GM18526 (cell line): Measurements from ENCODE around the gene FHOD3.

Experiments used
- POLR2A ChIP-seq: IDR thresholded peaks from 3 replicates; pipeline ENCODE4 v1.6.1; 2011; ENCODE audit not compliant: insufficient read length; ENCODE audit errors: extremely low read depth

The FHOD3 gene

DNA sequence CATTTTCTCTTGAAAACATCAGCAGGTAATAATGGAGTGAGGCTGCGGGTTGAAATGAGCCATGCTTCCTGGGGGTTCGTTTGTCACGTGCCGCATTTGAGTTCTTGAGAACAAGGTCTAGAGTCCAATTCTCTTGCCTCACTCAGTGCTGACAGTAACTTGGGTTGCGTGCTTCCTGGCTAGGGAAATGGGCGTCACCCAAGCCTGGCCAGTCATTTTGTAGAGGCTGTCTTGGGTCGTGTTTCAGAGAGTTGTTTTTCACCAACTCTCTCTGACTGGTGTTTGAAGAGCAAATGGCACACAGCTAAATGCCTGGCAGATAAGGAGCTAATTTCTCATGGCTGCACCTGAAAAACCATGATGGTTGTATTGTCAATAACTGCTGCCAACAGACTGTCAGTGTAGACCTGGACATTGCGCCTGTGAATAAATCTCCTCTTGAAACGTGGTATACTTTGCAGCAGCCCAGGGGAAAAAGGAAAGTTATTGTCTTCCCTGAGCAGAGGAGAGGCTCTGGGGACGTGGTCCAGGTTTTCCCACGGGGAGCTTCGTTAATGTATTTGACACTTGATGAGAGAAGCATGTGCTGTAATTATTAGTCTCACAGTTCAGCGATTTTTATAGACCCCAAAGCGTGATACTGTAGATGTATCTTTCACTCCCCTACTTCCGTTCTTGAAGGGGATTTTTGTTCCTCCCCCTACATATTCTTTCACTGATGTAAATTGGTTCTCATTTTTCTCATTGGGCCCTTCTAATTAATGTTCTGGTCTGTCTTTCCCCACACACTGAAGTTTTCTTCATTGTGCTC, 196.0 kb downstream of the FHOD3 start:
- no peak for TF ChIP-seq POLR2A

DNA sequence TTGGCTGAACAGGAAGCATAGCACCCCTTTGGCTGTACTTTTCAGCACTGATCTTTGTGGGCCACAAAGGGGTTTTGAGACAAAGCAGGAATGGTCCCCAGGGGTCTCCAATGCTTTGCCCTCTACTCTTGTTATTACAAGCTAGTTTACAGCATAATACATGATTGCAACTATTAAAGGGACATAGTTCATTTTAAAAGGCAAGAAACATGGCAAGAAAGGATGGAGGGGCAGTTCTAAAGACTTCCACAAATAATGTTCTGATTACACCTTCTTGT, 196.6 kb downstream of the FHOD3 start:
- TF ChIP-seq POLR2A, result no peak

DNA sequence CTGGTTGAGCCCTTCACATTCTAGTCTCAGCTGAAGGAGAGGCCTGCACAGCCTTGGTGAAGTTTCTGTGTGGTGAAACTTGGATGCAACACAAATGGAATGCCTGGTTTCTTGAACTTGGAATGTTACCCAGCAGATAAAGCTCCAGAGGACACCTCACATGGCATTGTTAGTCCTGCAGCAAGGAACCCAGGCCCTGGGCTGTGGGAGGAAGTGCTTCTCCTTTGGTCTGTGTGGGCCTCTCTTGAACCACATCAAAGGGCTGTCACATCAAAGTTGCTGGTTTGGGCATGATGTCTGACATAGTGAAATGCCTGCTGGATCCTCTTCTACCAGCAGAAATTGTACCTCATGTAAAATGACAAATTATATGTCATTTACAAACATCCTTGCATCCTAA, 198.5 kb downstream of the FHOD3 start:
- TF ChIP-seq POLR2A, result no peak

DNA sequence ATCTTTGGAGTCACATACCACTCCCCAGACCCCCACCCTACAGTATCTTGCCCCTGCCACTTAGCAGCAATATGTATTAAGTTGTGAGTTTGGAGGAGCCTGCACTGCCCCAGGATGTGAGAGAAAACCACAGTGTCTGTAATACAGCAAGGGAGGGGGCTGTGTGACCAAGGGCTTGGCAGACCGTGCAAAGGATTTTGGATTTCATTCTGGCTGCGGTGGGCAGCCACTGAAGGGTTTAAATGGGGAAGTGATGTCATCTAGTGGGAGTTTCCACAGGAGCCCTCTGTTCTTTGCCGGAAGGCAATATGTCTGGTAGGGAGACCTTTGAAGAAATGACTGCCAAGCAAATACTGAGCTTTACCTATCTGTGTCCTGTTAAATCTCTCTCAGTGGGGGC, 202.4 kb downstream of the FHOD3 start:
- no peak for TF ChIP-seq POLR2A

DNA sequence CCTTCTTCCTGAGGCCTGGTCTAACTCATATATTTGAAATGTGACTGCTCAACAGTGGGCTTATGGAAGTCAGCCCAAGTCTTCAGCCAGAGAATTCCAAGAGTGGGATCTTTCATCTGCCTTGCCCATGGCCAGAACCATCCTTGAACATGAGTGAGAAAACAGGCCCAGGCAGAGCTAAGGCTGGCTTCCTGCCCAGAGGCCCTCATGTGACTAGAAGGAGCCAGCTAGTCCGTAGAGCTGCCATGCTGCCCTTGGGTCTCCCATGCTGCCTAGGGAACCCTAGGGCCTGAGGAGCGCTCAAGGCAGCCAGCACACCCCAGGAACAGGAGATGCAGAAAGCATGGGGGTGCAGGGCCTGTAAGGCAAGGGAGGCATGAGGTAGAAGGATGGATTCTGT, 203.6 kb downstream of the FHOD3 start:
- no peak for TF ChIP-seq POLR2A

DNA sequence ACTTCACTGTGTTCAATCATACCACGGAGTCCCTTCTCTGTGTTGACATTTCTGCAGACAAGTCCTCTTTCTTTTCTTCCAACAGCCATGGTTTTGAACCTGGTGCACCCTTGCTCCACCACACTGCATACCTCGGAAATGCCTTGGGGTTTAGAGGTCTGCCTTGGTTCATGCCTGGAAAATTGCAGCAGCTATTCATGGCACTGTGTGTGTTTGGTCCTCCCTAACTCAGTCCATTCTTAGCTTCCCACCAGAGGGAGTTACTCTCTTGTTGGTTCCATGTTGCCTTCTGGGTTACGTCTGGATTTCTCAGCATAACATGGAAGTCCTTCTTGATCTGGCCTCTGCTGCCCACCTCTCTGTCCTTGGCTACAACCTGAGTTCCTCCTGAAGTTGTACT, 206.0 kb downstream of the FHOD3 start:
- TF ChIP-seq POLR2A, result no peak

DNA sequence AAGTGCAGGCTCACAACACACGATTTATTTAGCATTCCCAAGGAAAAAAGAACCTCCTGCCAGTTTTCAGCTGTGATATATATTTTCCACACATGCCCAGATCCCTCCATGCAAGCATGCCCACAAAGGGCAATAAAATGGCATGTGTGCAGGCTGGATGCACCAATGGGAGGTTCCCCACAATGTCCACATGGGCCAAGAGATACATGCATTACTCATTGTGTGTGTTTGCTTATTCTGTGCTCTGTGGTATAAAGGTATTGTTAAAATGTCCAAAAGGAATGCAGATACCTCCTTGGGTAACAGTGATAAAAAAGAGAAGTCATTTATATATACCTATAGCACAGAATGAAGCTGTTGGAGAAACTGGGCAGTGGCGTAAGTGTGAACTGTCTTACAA, 207.4 kb downstream of the FHOD3 start:
- TF ChIP-seq POLR2A, result no peak

DNA sequence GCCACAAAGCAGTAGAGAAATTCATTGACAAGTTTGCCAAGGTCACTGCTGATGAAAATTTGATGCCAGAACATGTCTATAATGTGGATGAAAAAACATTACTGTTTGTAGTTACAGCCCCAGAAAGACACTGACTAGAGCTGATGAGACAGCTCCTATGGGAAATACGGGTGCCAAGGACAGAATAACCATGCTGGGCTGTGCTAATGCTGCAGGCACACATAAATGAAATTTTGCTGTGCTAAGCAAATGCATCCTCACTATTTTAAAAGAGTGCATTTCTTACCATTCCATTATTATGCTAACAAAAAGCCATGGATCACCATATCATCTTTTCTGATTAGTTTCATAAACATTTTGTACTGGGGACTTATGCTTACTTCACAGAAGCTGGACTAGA, 208.2 kb downstream of the FHOD3 start:
- no peak for TF ChIP-seq POLR2A

DNA sequence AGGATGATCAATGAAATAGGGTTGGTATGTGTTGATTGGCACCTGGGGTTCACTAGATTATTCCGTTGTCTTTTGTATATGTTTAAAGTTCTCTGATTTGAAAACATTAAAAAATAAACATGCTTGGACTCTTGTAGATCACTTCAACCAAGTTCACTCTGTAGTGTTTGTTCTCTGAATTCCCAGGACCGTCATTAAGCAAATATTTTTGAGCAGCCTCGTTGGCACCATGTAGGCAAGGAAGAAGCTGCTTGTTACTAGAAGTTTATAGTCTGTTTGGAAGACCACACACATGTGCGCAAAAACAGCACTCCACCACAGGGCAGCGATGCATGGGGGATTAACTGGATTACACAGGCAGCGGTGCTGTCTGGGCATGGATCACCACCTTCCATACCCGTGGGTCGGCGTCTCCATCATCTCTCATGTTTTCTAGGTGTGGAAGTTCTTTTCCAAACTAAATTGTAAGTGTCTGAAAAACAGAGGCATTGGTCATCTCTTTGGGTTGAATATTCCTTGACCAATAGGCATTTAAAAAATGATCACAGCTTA, 212.2 kb downstream of the FHOD3 start:
- no peak for TF ChIP-seq POLR2A

DNA sequence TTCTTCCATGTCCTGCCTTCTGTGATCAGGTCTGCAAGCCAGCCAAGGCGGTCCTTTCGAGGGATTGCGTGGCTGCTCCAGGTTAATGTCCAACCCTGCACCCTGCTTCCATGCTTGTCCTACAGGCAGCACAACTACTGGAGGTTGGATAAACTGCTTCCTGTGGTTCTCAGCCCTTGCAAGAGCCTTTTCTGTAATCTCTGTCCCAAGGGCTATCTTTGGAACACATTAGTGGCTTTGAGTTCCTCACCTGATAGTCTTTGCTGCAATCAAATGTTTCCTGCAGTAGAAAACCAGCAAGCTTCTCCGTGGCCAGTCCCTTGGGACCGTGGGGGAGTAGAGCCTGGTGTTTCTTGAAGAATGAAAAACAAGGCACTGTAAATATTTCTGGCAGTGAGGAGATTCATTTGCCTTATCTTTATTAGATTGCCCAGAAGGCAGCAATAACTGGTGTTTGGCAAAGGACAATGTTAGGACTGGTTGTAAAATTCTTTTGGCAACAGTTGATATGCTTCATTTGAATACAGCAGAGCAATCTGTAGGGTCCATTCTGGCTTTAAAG, 214.4 kb downstream of the FHOD3 start:
- TF ChIP-seq POLR2A, result no peak

DNA sequence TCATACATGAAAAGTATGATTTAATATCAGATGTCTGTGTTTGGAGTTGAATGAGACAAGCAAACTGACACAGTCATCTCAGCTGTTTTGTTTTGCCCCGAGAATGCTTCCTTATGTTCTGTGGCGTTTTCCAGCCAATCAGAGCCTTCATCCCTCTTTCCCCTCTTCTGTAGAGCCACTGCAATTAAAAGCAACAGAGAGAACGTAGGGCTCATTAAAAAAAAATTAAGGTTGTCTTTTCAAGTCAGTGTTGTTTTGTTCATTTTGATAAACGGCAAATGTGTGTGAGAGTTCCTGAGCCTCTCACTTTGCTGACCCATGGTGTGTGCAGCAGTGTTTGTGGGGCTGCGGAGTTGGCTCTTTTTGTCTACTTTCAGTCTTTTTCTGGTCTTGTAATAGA, 216.0 kb downstream of the FHOD3 start:
- no peak for TF ChIP-seq POLR2A

DNA sequence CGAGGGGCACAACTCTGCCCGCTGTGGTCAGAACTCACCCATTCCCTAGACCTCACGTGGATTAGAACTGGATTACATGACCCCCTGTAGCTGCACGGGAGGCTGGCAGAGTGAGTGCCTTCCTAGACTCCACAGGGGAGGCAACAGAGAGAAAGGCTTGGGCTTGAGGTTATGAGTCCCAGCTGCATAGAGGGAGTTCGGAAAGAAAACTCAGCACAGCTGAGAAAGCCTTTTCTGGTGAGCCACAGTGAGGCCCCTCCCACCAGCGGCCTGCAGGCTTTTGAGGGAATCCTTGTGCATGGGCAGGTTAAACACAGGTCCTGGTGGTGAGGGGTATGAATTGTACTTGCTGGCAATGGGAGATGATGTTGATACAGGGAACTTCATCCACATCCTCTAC, 217.3 kb downstream of the FHOD3 start:
- TF ChIP-seq POLR2A, result no peak

DNA sequence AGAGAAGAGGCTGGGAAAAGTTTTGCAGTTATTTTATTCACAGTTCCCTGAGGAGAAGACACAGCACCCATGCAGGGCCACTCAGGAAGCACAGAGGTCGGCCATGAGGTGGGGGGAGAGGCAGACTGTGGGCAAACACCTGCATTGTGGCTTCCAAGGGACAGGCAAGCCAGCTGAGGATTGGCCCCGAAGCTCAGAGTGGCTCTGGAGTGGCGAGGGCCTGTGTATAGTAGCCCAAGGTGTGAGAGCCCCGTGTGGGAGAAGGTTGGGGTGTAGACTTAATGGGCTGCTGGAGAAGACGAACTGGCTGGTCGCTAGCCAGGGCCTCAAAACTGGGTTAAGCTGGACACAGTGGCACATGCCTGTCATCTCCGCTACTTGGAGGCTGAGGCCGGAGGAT, 218.7 kb downstream of the FHOD3 start:
- no peak for TF ChIP-seq POLR2A

DNA sequence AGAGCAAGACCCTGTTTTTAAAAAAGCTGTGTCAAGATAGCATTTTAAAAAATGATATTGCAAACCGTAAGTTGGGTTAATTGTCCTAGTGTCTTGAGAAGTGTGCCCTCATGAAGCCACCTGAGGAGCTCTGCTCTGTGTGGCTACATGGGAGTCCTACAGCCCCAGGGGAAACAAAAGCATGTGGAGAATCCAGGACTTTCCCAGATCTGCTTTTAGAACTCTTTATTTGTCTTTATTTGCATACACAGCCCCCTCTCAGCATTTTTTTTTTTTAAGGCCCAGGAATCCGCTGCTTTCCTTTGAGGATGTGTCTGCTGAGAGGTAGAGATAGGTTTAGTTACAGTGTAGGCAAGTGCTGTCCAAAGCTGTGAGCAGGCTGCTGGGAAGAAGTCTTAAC, 219.2 kb downstream of the FHOD3 start:
- TF ChIP-seq POLR2A, result no peak

DNA sequence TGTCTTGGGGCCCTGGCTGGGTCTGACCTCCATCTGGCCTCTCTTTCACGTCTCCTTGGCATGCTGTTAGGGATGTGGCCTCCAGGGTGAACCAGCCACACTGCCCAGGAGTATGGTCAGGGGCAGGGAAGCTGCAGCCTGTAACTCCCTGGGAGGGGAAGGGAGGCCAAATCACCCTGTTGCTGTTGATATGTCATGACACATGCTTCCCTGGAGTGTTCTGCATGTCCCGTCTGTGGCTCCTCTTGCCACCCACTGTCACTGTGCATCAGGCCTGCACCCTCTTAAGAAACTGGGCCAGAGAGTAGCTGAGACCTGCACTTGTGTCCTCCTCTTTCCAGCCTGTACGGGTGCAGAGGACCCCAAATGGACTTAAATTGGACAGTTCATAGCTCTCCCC, 221.3 kb downstream of the FHOD3 start:
- TF ChIP-seq POLR2A, result no peak

DNA sequence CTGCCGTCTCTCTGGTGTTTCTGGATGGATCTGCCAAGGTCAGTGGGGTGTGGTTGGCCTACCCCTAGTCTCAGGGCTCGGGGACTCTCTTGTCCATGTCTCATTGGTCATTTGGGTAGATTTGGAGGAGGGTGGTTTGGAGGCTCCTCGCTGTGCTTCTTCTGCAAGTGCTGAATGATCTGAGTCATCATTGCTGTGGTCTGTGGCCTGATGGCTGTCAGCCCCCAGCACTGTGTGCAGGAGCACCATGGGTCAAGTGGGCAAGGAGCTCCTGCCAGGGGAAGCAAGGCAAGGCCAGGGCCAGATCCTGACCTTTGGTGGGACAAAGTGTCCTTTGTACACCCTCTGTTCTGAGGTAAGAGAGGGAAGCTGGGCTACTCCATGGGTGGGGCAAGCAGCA, 221.8 kb downstream of the FHOD3 start:
- no peak for TF ChIP-seq POLR2A

DNA sequence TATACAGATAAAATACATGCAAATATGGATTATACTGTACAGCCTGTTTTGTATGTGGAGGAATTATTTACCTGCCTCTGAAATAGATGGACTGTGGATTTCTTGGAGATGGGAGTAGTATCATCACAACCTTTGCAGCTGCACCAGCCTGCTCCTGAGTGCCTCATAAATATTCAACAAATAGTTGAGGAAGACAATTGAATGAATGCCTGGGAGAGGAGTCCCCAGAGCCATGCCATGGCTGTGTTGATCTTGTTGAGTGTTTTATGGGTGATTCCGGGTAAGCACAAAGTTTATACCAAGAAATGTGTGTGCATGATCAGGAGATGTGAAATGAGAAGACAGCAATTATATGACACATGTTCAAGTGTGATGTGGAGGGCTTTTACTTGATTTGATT, 225.0 kb downstream of the FHOD3 start:
- no peak for TF ChIP-seq POLR2A
